WTC11 (cell line): Measurements from ENCODE around the gene LTBP2.

Experiments used
- ARID4B ChIP-seq: sonication (generic); formaldehyde crosslinking; IDR thresholded peaks from 2 replicates; pipeline ENCODE4 v1.8.0; 2023; ENCODE audit warnings: missing genetic modification reagents, mild to moderate bottlenecking, borderline replicate concordance
- CREB1 ChIP-seq: sonication (generic); formaldehyde crosslinking; IDR thresholded peaks from 2 replicates; pipeline ENCODE4 v1.8.0; 2023; ENCODE audit warnings: mild to moderate bottlenecking, missing genetic modification reagents
- E2F4 ChIP-seq: sonication (generic); formaldehyde crosslinking; IDR thresholded peaks from 2 replicates; pipeline ENCODE4 v1.8.1; 2022; ENCODE audit warnings: low read depth, mild to moderate bottlenecking, moderate library complexity, missing genetic modification reagents, borderline replicate concordance
- FOXK1 ChIP-seq: sonication (generic); formaldehyde crosslinking; IDR thresholded peaks from 2 replicates; pipeline ENCODE4 v1.8.0; 2022; ENCODE audit warnings: mild to moderate bottlenecking, moderate library complexity, missing genetic modification reagents
- NR2C2 ChIP-seq: sonication (generic); formaldehyde crosslinking; IDR thresholded peaks from 2 replicates; pipeline ENCODE4 v1.8.0; 2022; ENCODE audit warnings: mild to moderate bottlenecking, missing genetic modification reagents
- SOX15 ChIP-seq: fragments of 250-450 bp; sonication (Bioruptor Pico); IDR thresholded peaks from 2 replicates; pipeline ENCODE4 v1.9.0; 2021; ENCODE audit warnings: mild to moderate bottlenecking
- TEAD1 ChIP-seq: sonication (generic); formaldehyde crosslinking; IDR thresholded peaks from 2 replicates; pipeline ENCODE4 v1.8.0; 2022; ENCODE audit warnings: mild to moderate bottlenecking, missing genetic modification reagents
- TEAD4 ChIP-seq: sonication (generic); formaldehyde crosslinking; IDR thresholded peaks from 2 replicates; pipeline ENCODE4 v1.8.0; 2022; ENCODE audit warnings: mild to moderate bottlenecking, missing genetic modification reagents
- USF1 ChIP-seq: sonication (generic); formaldehyde crosslinking; IDR thresholded peaks from 2 replicates; pipeline ENCODE4 v1.8.0; 2022; ENCODE audit warnings: mild to moderate bottlenecking, missing genetic modification reagents
- ZBTB21 ChIP-seq: sonication (generic); formaldehyde crosslinking; IDR thresholded peaks from 2 replicates; pipeline ENCODE4 v1.8.1; 2023; ENCODE audit warnings: mild to moderate bottlenecking, missing genetic modification reagents, borderline replicate concordance
- ZNF232 ChIP-seq: sonication (generic); formaldehyde crosslinking; IDR thresholded peaks from 2 replicates; pipeline ENCODE4 v1.8.0; 2022; ENCODE audit warnings: mild to moderate bottlenecking, missing genetic modification reagents
- ZNF416 ChIP-seq: fragments of 250-450 bp; sonication (Bioruptor Pico); IDR thresholded peaks from 2 replicates; pipeline ENCODE4 v1.9.0; 2021; ENCODE audit warnings: mild to moderate bottlenecking, inconsistent platforms
- TF ChIP-seq, protein P1 (sequence below): fragments of 200-600 bp; IDR thresholded peaks from 2 replicates; pipeline ENCODE4 v1.8.0; 2022; ENCODE audit warnings: antibody characterized with exemption
- TF ChIP-seq, protein P2 (sequence below): sonication (generic); formaldehyde crosslinking; conservative IDR thresholded peaks from 2 replicates; pipeline ENCODE4 v1.8.1; 2022; ENCODE audit warnings: mild to moderate bottlenecking, missing genetic modification reagents

- no peak for TF ChIP-seq TEAD1 (CRISPR knock-in tag)
- TF ChIP-seq ZNF232 (CRISPR knock-in tag): no peak
- TF ChIP-seq, protein P1, sequence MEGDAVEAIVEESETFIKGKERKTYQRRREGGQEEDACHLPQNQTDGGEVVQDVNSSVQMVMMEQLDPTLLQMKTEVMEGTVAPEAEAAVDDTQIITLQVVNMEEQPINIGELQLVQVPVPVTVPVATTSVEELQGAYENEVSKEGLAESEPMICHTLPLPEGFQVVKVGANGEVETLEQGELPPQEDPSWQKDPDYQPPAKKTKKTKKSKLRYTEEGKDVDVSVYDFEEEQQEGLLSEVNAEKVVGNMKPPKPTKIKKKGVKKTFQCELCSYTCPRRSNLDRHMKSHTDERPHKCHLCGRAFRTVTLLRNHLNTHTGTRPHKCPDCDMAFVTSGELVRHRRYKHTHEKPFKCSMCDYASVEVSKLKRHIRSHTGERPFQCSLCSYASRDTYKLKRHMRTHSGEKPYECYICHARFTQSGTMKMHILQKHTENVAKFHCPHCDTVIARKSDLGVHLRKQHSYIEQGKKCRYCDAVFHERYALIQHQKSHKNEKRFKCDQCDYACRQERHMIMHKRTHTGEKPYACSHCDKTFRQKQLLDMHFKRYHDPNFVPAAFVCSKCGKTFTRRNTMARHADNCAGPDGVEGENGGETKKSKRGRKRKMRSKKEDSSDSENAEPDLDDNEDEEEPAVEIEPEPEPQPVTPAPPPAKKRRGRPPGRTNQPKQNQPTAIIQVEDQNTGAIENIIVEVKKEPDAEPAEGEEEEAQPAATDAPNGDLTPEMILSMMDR: no peak
- TF ChIP-seq TEAD4 (CRISPR knock-in tag): no peak
- no peak for TF ChIP-seq NR2C2 (CRISPR knock-in tag)
- no peak for TF ChIP-seq ZNF416 (CRISPR knock-in tag)
- TF ChIP-seq, protein P2, sequence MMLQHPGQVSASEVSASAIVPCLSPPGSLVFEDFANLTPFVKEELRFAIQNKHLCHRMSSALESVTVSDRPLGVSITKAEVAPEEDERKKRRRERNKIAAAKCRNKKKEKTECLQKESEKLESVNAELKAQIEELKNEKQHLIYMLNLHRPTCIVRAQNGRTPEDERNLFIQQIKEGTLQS: no peak
- no peak for TF ChIP-seq E2F4
- no peak for TF ChIP-seq FOXK1
- no peak for TF ChIP-seq ARID4B (CRISPR knock-in tag)
- TF ChIP-seq ZBTB21: no peak
- TF ChIP-seq SOX15 (CRISPR knock-in tag): no peak
- no peak for TF ChIP-seq USF1 (CRISPR knock-in tag)
- no peak for TF ChIP-seq CREB1 (CRISPR knock-in tag)
Measured at GRCh38 chr14:74500417-74501134, 111.5 kb downstream of the LTBP2 start.
